ENCODE measurements around the gene NUDT5.
"Not testable (repeated sequence)": the region's sequence is repeated elsewhere in the genome, so short reads cannot be mapped to it uniquely, and the experiment has no call there.

Gene NUDT5

GRCh38 chr10:12187321-12187905 lies 8.3 kb downstream of the NUDT5 start:
- H3K4me1 ChIP-seq (ENCODE audit: control insufficient read depth, insufficient read depth, low read length, poor library complexity, severe bottlenecking), result peaks cover 7% of the 10 kb centered on the region
- WGBS, 2 experiments (ENCODE audit: insufficient coverage in 2 of 2), result 92 to 100% methylated on average over 1 to 2 of the region's 5 CpGs
- no peak overlapping the region for H3K27ac ChIP-seq (ENCODE audit: low read depth, low read length, severe bottlenecking)
- no peaks in the 10 kb centered on the region for H3K9me3 ChIP-seq (ENCODE audit: control insufficient read depth, low read length)
- no peak overlapping the region for H3K4me3 ChIP-seq (ENCODE audit: extremely low read depth, insufficient read depth, low read length, poor library complexity, severe bottlenecking)
- peaks cover 72% of the 10 kb centered on the region for H3K36me3 ChIP-seq (ENCODE audit: control insufficient read depth, insufficient read depth, low read length)

DNA sequence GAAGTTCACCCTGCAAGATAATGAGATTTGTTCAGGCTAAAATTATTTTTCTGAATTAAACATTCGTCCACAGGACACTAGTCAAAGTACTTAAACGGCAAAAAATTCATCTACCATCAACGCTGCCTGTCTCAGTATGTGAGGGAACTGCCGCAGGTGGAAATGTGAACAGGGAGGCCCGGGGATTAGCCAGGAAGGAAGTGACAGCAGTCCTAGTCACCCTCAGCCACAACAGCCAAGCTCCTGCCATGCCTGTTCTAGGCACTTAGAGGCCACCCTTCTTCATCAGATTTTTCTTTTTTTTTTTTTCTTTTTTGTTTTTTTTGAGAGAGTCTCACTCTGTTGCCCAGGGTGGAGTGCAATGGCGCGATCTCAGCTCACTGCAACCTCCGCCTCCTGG lies 9.4 kb downstream of the NUDT5 start:
- peaks cover under 1% of the 10 kb centered on the region for H3K4me1 ChIP-seq (ENCODE audit: control insufficient read depth, insufficient read depth, low read length, poor library complexity, severe bottlenecking)
- no peaks in the 10 kb centered on the region for H3K9me3 ChIP-seq (ENCODE audit: control insufficient read depth, low read length)
- H3K36me3 ChIP-seq (ENCODE audit: control insufficient read depth, insufficient read depth, low read length), result peaks cover 68% of the 10 kb centered on the region
- no peak overlapping the region for H3K27ac ChIP-seq (ENCODE audit: low read depth, low read length, severe bottlenecking)
- H3K4me3 ChIP-seq (ENCODE audit: extremely low read depth, insufficient read depth, low read length, poor library complexity, severe bottlenecking), result no peak overlapping the region
- WGBS, 2 experiments (ENCODE audit: insufficient coverage in 2 of 2), result 92 to 100% methylated on average over 6 to 8 of the region's 8 CpGs

GRCh38 chr10:12184165-12184564 lies 11.5 kb downstream of the NUDT5 start:
- Histone ChIP-seq H3K9me3 (ENCODE audit: control insufficient read depth, low read length) (no peaks in the 10 kb centered on the region), H3K27ac (ENCODE audit: low read depth, low read length, severe bottlenecking) (no peak overlapping the region), H3K36me3 (ENCODE audit: control insufficient read depth, insufficient read depth, low read length) (peaks cover 80% of the 10 kb centered on the region), H3K4me3 (ENCODE audit: extremely low read depth, insufficient read depth, low read length, poor library complexity, severe bottlenecking) (no peak overlapping the region), H3K4me1 (ENCODE audit: control insufficient read depth, insufficient read depth, low read length, poor library complexity, severe bottlenecking) (no peaks in the 10 kb centered on the region)
- WGBS, 2 experiments (ENCODE audit: insufficient coverage in 2 of 2), result 92 to 93% methylated on average over 5 to 6 of the region's 7 CpGs

DNA sequence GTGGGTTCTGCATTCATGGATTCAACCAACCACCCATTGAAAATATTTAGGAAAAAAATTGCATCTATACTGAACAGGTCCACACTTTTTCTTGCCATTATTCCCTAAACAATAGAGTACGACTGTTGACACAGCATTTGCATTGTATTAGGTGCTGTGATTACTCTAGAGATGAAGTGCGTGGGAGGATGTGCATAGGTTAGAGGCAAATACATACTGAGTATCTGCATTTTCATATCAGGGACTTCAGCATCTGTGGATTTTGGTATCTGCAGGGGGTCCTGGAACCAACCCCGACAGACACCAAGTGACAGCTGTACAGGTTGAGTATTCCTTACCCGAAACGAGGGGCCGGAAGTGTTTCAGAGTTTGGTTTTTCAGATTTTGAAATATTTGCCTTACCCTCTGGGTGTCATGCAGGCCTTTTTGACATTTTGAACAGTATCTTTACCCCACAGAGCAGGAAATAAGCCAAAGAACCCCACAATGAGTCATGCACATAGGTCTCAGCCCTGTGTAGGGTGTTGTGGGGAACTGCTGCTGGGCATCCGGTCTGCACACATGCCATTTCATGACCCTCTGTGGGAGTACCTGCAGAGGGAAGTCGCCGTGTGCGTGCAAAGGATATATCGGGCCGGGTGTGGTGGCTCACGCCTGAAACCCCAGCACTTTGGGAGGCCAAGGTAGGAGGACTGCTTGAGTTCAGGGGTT lies 14.5 kb downstream of the NUDT5 start:
- 87 to 92% methylated on average over 10 to 12 of the region's 13 CpGs for WGBS, 2 experiments (ENCODE audit: insufficient coverage in 2 of 2)
- no peaks in the 10 kb centered on the region for H3K9me3 ChIP-seq (ENCODE audit: control insufficient read depth, low read length)
- H3K27ac ChIP-seq (ENCODE audit: low read depth, low read length, severe bottlenecking), result no peak overlapping the region
- peaks cover 88% of the 10 kb centered on the region for H3K36me3 ChIP-seq (ENCODE audit: control insufficient read depth, insufficient read depth, low read length)
- H3K4me1 ChIP-seq (ENCODE audit: control insufficient read depth, insufficient read depth, low read length, poor library complexity, severe bottlenecking), result peaks cover 4% of the 10 kb centered on the region
- H3K4me3 ChIP-seq (ENCODE audit: extremely low read depth, insufficient read depth, low read length, poor library complexity, severe bottlenecking), result no peak overlapping the region

DNA sequence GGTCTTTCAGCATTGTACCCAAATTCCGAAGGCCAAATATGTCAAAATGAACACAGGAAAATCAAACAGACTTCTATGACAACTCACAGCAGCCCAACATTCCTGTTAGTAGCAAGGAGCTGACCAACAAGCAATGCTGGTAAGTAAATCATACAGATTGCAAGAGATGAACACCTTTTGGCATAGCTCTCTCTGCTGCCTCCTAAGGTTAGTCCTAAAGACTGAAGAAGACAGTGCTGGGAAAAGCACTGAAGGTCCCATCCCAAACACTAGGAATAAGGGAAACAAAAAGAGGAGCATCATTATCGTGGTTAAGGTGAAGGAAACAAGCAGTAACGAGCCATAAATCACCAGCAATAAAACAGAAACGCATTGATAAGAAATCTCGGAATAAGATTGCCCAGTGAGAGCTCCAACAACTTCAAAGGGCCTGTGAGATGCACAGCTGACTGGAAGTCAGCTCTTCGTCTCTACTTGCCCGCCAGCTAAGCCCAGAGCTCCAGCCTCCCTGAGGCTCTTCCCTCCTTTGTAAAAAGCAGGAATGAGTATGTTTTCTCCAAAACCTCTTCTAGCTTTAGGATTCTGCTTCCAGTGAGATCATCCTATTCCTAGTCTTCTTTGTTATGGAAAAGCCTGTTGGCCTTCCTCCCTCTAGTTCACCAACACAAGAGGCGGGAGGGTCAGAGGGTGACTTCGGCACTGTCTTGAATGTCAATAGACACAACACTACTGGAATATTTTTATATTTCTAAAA lies 15.3 kb downstream of the NUDT5 start:
- Histone ChIP-seq H3K36me3 (ENCODE audit: control insufficient read depth, insufficient read depth, low read length) (peaks cover 89% of the 10 kb centered on the region), H3K27ac (ENCODE audit: low read depth, low read length, severe bottlenecking) (peak overlapping the region; percentile 24), H3K4me1 (ENCODE audit: control insufficient read depth, insufficient read depth, low read length, poor library complexity, severe bottlenecking) (peaks cover 4% of the 10 kb centered on the region), H3K9me3 (ENCODE audit: control insufficient read depth, low read length) (no peaks in the 10 kb centered on the region), H3K4me3 (ENCODE audit: extremely low read depth, insufficient read depth, low read length, poor library complexity, severe bottlenecking) (no peak overlapping the region)
- 62 to 77% methylated on average over 5 to 8 of the region's 9 CpGs for WGBS, 2 experiments (ENCODE audit: insufficient coverage in 2 of 2)

- H3K36me3 ChIP-seq (ENCODE audit: control insufficient read depth, insufficient read depth, low read length), result peaks cover 89% of the 10 kb centered on the region
- H3K27ac ChIP-seq (ENCODE audit: low read depth, low read length, severe bottlenecking), result peak overlapping the region; percentile 10
- peaks cover 4% of the 10 kb centered on the region for H3K4me1 ChIP-seq (ENCODE audit: control insufficient read depth, insufficient read depth, low read length, poor library complexity, severe bottlenecking)
- H3K4me3 ChIP-seq (ENCODE audit: extremely low read depth, insufficient read depth, low read length, poor library complexity, severe bottlenecking), result no peak overlapping the region
- H3K9me3 ChIP-seq (ENCODE audit: control insufficient read depth, low read length), result no peaks in the 10 kb centered on the region
- no CpG with 5 or more reads among the region's 4 CpGs for WGBS, 2 experiments (ENCODE audit: insufficient coverage in 2 of 2)
These were observed 16.0 kb downstream of the NUDT5 start for GRCh38 chr10:12179606-12180170.

GRCh38 chr10:12177642-12178041 lies 18.0 kb downstream of the NUDT5 start:
- H3K4me3 ChIP-seq (ENCODE audit: extremely low read depth, insufficient read depth, low read length, poor library complexity, severe bottlenecking), result no peak overlapping the region
- peaks cover 89% of the 10 kb centered on the region for H3K36me3 ChIP-seq (ENCODE audit: control insufficient read depth, insufficient read depth, low read length)
- H3K27ac ChIP-seq (ENCODE audit: low read depth, low read length, severe bottlenecking), result no peak overlapping the region
- H3K4me1 ChIP-seq (ENCODE audit: control insufficient read depth, insufficient read depth, low read length, poor library complexity, severe bottlenecking), result peaks cover 4% of the 10 kb centered on the region
- no peaks in the 10 kb centered on the region for H3K9me3 ChIP-seq (ENCODE audit: control insufficient read depth, low read length)
- 96% methylated on average over 7 to 8 of the region's 9 CpGs for WGBS, 2 experiments (ENCODE audit: insufficient coverage in 2 of 2)

- 93 to 100% methylated on average over 1 to 2 of the region's 6 CpGs for WGBS, 2 experiments (ENCODE audit: insufficient coverage in 2 of 2)
- H3K36me3 ChIP-seq (ENCODE audit: control insufficient read depth, insufficient read depth, low read length), result peaks cover 91% of the 10 kb centered on the region
- H3K9me3 ChIP-seq (ENCODE audit: control insufficient read depth, low read length); H3K27ac ChIP-seq (ENCODE audit: low read depth, low read length, severe bottlenecking); H3K4me1 ChIP-seq (ENCODE audit: control insufficient read depth, insufficient read depth, low read length, poor library complexity, severe bottlenecking); H3K4me3 ChIP-seq (ENCODE audit: extremely low read depth, insufficient read depth, low read length, poor library complexity, severe bottlenecking): not testable (repeated sequence)
These were observed 24.2 kb downstream of the NUDT5 start for GRCh38 chr10:12171512-12171911.

GRCh38 chr10:12165999-12166775 lies 29.5 kb downstream of the NUDT5 start:
- Histone ChIP-seq H3K4me1 (ENCODE audit: control insufficient read depth, insufficient read depth, low read length, poor library complexity, severe bottlenecking) (no peaks in the 10 kb centered on the region), H3K4me3 (ENCODE audit: extremely low read depth, insufficient read depth, low read length, poor library complexity, severe bottlenecking) (no peak overlapping the region), H3K36me3 (ENCODE audit: control insufficient read depth, insufficient read depth, low read length) (peaks cover 85% of the 10 kb centered on the region), H3K27ac (ENCODE audit: low read depth, low read length, severe bottlenecking) (no peak overlapping the region), H3K9me3 (ENCODE audit: control insufficient read depth, low read length) (no peaks in the 10 kb centered on the region)
- WGBS, 2 experiments (ENCODE audit: insufficient coverage in 2 of 2), result 95 to 98% methylated on average over 5 to 6 of the region's 6 CpGs

DNA sequence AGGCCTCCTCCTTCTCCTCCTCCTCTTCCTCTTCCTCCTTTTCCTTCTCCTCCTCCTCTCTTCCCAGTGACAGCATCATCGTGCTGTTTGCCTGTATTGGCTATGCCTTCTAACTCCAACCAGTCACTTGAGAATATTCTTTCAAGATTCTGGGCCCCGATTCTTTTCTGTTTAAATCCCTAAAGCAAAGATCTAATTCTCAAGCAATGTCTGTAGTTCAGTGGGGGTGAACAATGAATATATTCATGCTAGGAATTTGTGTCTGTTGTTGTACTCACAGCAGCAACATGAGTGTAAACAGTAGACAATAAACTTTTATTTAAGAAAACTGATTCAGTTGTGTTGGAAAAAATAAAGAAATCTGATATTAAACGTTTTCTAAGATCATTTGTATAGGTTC lies 30.7 kb downstream of the NUDT5 start:
- H3K36me3 ChIP-seq (ENCODE audit: control insufficient read depth, insufficient read depth, low read length), result peaks cover 81% of the 10 kb centered on the region
- H3K4me1 ChIP-seq (ENCODE audit: control insufficient read depth, insufficient read depth, low read length, poor library complexity, severe bottlenecking), result no peaks in the 10 kb centered on the region
- WGBS, 2 experiments (ENCODE audit: insufficient coverage in 2 of 2), result 91 to 100% methylated on average over 1 of the region's 3 CpGs
- H3K27ac ChIP-seq (ENCODE audit: low read depth, low read length, severe bottlenecking), result no peak overlapping the region
- H3K9me3 ChIP-seq (ENCODE audit: control insufficient read depth, low read length), result no peaks in the 10 kb centered on the region
- H3K4me3 ChIP-seq (ENCODE audit: extremely low read depth, insufficient read depth, low read length, poor library complexity, severe bottlenecking), result no peak overlapping the region

Measured in mesodermal cell (in vitro differentiated cells).